Measurements from ENCODE around the gene MAPK14. TPM values are rescaled to one million over a fixed set of nuclear protein-coding genes. Genes with fewer than 3 reads are reported as not detected.

Gene MAPK14
- total RNA-seq, 1 experiment from 2014 or later, result 60.9 TPM

DNA sequence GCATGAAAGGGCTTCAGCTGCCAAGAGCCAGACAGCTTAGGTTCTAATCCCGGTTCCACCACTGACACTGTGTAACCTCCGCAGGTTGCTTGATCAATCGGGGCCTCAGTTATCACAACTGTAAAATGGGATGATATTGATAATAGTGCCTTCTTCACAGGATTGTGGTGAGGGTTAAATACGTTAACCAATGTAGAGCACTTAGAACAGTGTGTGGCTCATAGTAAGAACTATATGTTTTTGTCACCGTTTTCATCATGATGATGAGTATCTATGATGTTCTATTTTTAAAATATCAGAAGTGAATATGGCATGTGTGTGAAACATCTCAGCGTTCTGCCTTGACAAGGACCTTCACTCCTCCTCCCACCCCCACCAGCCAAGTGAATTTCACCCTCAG is 92.4 kb downstream of the MAPK14 start:
- BruUV-seq (replicated peaks), result no TSS peak

DNA sequence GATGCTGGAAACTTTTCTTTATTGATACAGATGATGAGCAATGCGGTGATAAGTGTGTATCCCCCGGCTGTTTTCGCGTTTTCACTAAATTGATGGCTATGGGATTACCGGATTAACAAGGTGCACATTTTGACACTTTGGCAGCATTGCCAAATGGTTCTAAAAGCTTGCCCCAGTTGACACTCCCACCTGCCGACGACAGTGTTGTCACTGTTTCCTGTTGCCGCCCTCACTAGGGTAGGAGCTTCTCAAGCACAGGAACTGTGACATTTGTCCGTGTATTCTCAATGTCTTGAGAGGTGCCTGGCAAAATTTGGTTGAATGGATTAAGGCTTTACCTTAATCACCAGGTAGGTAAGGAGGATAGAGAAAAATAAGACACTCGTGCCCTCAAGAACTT is 92.9 kb downstream of the MAPK14 start:
- H3K9me3 Mint-ChIP-seq (ENCODE audit: low read depth, unreplicated experiment), result no peaks in the 10 kb centered on the region
- DNase-seq, result no peak
- TF ChIP-seq, protein P1, sequence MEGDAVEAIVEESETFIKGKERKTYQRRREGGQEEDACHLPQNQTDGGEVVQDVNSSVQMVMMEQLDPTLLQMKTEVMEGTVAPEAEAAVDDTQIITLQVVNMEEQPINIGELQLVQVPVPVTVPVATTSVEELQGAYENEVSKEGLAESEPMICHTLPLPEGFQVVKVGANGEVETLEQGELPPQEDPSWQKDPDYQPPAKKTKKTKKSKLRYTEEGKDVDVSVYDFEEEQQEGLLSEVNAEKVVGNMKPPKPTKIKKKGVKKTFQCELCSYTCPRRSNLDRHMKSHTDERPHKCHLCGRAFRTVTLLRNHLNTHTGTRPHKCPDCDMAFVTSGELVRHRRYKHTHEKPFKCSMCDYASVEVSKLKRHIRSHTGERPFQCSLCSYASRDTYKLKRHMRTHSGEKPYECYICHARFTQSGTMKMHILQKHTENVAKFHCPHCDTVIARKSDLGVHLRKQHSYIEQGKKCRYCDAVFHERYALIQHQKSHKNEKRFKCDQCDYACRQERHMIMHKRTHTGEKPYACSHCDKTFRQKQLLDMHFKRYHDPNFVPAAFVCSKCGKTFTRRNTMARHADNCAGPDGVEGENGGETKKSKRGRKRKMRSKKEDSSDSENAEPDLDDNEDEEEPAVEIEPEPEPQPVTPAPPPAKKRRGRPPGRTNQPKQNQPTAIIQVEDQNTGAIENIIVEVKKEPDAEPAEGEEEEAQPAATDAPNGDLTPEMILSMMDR (IDR thresholded peaks at IDR 0.05; ENCODE audit: unreplicated experiment), result no peak
- no peaks in the 10 kb centered on the region for H3K27me3 Mint-ChIP-seq (ENCODE audit: unreplicated experiment)
- BruUV-seq (replicated peaks), result no TSS peak
- peaks cover 11% of the 10 kb centered on the region for H3K4me1 Mint-ChIP-seq (ENCODE audit: low read depth, unreplicated experiment)
- H3K27ac Mint-ChIP-seq (ENCODE audit: unreplicated experiment), result peak overlapping the region; percentile 55
- H3K36me3 Mint-ChIP-seq (ENCODE audit: insufficient read depth, unreplicated experiment), result peaks cover 22% of the 10 kb centered on the region
- intact Hi-C loops (cut with micrococcal nuclease; ENCODE audit: unreplicated experiment), result loop anchor here (5.0 kb wide), 2 partner anchors 77 to 182 kb away; partner anchors contain the start of gene BRPF3
- CTCF ChIA-PET, result interaction anchor here (0.7 to 1.8 kb wide), 6 partner anchors 10 to 303 kb away, joined by 4 to 7 read pairs (median 4); no protein-coding TSS in a partner anchor
- H3K4me3 Mint-ChIP-seq (ENCODE audit: low read depth, unreplicated experiment), result no peak overlapping the region

More for the DNA sequence above, 92.4 kb downstream of the MAPK14 start:
- Mint-ChIP-seq H3K27me3 (ENCODE audit: unreplicated experiment) (no peaks in the 10 kb centered on the region), H3K9me3 (ENCODE audit: low read depth, unreplicated experiment) (no peaks in the 10 kb centered on the region), H3K27ac (ENCODE audit: unreplicated experiment) (no peak overlapping the region), H3K36me3 (ENCODE audit: insufficient read depth, unreplicated experiment) (peaks cover 22% of the 10 kb centered on the region), H3K4me1 (ENCODE audit: low read depth, unreplicated experiment) (peaks cover 11% of the 10 kb centered on the region), H3K4me3 (ENCODE audit: low read depth, unreplicated experiment) (no peak overlapping the region)
- TF ChIP-seq, protein P1 (IDR thresholded peaks at IDR 0.05; ENCODE audit: unreplicated experiment), result no peak
- intact Hi-C loops (cut with micrococcal nuclease; ENCODE audit: unreplicated experiment), result loop anchor here (5.0 kb wide), 2 partner anchors 77 to 182 kb away; partner anchors contain the start of gene BRPF3
- CTCF ChIA-PET, result interaction anchor here (1.3 kb wide), 1 partner anchor 11 kb away, joined by 4 read pairs; no protein-coding TSS in a partner anchor
- DNase-seq, result no peak

DNA sequence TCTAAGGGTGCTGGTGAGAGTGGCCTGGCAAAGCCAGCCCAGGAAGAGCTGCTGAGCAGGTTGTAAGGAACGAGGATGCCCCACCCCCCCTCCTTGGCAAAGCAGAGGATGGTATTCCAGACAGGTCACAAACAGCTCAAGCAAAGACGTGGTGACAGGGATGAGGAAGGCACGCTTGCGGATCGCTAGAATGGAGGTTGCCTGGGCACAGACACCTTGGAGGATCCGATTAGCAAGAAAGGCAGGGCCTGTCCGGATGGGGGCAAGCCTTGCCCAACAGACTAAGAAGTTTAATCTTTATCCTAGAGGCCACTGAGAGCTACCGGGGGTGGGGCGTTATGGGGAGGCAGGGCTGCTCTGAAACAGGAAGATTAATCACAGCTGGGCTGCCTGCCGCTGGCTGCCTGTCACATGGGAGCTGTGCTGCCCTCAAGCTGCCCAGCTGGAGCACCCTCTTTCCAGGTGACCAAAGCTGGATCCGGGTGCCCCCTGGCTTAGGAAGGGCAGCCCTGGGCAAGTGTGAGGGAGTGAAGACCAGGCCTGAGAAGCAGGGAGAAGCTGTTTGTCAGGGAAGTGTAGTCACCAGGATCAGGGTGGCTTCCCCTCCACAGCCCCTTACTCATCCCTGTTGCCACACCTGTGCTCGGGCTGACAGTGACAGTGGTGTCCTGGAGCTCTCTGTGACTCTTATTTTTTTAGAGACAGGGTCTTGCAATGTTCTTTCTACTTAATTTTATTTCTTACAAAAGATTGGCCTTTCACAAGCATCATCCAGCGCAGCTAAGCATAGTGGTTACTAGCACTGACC is 93.6 kb downstream of the MAPK14 start:
- Mint-ChIP-seq H3K9me3 (ENCODE audit: low read depth, unreplicated experiment) (no peaks in the 10 kb centered on the region), H3K4me3 (ENCODE audit: low read depth, unreplicated experiment) (no peak overlapping the region), H3K36me3 (ENCODE audit: insufficient read depth, unreplicated experiment) (peaks cover 22% of the 10 kb centered on the region), H3K27ac (ENCODE audit: unreplicated experiment) (peak overlapping the region; percentile 55), H3K27me3 (ENCODE audit: unreplicated experiment) (no peaks in the 10 kb centered on the region), H3K4me1 (ENCODE audit: low read depth, unreplicated experiment) (peaks cover 11% of the 10 kb centered on the region)
- CTCF ChIA-PET, result interaction anchor here (0.7 to 1.8 kb wide), 7 partner anchors 9 to 302 kb away, joined by 4 to 7 read pairs (median 4); partner anchors contain the start of gene MAPK13
- TF ChIP-seq, protein P1 (IDR thresholded peaks at IDR 0.05; ENCODE audit: unreplicated experiment), result no peak
- no TSS peak for BruUV-seq (replicated peaks)
- intact Hi-C loops (cut with micrococcal nuclease; ENCODE audit: unreplicated experiment), result loop anchor here (5.0 kb wide), 2 partner anchors 76 to 181 kb away; partner anchors contain the start of gene BRPF3
- DNase-seq, result peak; percentile 38

DNA sequence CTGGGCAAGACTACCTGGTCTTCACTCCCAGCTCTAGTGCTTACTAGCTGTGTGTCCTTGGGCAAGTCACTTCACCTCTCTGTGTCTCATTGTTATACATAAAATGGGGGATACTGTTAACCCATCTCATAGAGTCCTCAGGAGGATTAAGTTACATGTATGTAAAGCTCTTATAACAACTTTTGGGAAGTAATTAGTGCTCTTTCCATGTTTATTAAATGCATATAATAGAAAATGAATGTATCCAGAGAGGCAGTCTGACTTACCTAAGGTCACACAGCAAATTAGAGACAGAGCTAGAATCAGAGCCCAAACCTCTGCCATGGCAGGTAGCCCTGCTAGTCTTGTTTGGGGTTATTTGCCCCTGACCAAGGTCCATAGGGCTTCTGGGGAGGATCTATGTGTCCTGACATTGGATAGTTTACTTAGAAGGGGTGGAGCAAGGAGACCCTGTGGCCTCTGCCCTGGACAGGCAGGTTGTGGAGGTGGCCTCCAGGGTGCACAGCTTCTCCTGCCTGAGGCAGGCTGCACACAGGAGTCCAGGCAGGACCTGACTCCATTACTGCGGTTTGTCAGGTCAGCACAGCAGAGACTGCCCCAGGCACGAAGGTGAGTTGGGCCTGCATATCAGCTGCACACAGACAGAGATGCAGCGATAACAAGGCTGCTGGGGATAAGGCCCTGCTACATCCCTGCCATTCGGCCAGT is 94.3 kb downstream of the MAPK14 start:
- Mint-ChIP-seq H3K4me1 (ENCODE audit: low read depth, unreplicated experiment) (peaks cover 15% of the 10 kb centered on the region), H3K4me3 (ENCODE audit: low read depth, unreplicated experiment) (no peak overlapping the region), H3K9me3 (ENCODE audit: low read depth, unreplicated experiment) (no peaks in the 10 kb centered on the region), H3K27ac (ENCODE audit: unreplicated experiment) (no peak overlapping the region), H3K27me3 (ENCODE audit: unreplicated experiment) (no peaks in the 10 kb centered on the region), H3K36me3 (ENCODE audit: insufficient read depth, unreplicated experiment) (peaks cover 22% of the 10 kb centered on the region)
- TF ChIP-seq, protein P1 (IDR thresholded peaks at IDR 0.05; ENCODE audit: unreplicated experiment), result no peak
- CTCF ChIA-PET, result interaction anchor here (0.7 to 1.8 kb wide), 4 partner anchors 8 to 27 kb away, joined by 4 to 7 read pairs (median 4); partner anchors contain the start of gene MAPK13
- no peak for DNase-seq
- intact Hi-C loops (cut with micrococcal nuclease; ENCODE audit: unreplicated experiment), result loop anchor here (5.0 kb wide), 2 partner anchors 75 to 180 kb away; partner anchors contain the start of gene BRPF3
- BruUV-seq (replicated peaks), result no TSS peak
